GM12878 (cell line): Measurements from ENCODE around the gene MYBPC1. TPM values are rescaled to one million over a fixed set of nuclear protein-coding genes. Genes with fewer than 3 reads are reported as not detected.

Experiments used
- BMI1 ChIP-seq: fragments of 450-650 bp; IDR thresholded peaks from 2 replicates; pipeline ENCODE4 v1.6.1; 2016; ENCODE audit warnings: mild to moderate bottlenecking, moderate library complexity, borderline replicate concordance
- CBFB ChIP-seq: IDR thresholded peaks from 2 replicates; pipeline ENCODE4 v1.6.1; 2016; ENCODE audit warnings: antibody characterized with exemption, low read depth
- CEBPB ChIP-seq, 2 experiments: fragments of 150-350 bp in 1 of 2; IDR thresholded peaks; 2 replicates each; pipeline ENCODE4 v1.6.1; 2012 to 2014; ENCODE audit warnings: low read depth in 2 of 2, low read length in 2 of 2, borderline replicate concordance in 1 of 2, inconsistent platforms in 1 of 2
- CHD2 ChIP-seq: IDR thresholded peaks from 2 replicates; pipeline ENCODE4 v1.6.1; 2011; ENCODE audit warnings: low read depth, low read length, improper control_type of control experiment, borderline replicate concordance
- CREB1 ChIP-seq: IDR thresholded peaks from 2 replicates; pipeline ENCODE4 v1.6.1; 2012; ENCODE audit warnings: low read depth, mild to moderate bottlenecking, inconsistent platforms
- ETV6 ChIP-seq, 2 experiments: fragments of 450-650 bp in 1 of 2; IDR thresholded peaks in 1 of 2; conservative IDR thresholded peaks in 1 of 2; 2 replicates each; pipeline ENCODE4 v1.6.1; 2014; ENCODE audit warnings: antibody characterized with exemption in 1 of 2, borderline replicate concordance in 1 of 2, low read depth in 1 of 2, mild to moderate bottlenecking in 1 of 2, moderate library complexity in 1 of 2
- FOXM1 ChIP-seq: IDR thresholded peaks from 2 replicates; pipeline ENCODE4 v1.6.1; 2012; ENCODE audit warnings: low read depth, mild to moderate bottlenecking, inconsistent platforms, low read length, moderate library complexity
- GABPA ChIP-seq: IDR thresholded peaks from 2 replicates; pipeline ENCODE4 v1.6.1; 2014; ENCODE audit warnings: antibody characterized with exemption, low read depth, mild to moderate bottlenecking, inconsistent platforms
- HCFC1 ChIP-seq: fragments of 150-350 bp; IDR thresholded peaks from 2 replicates; pipeline ENCODE4 v1.6.1; 2014; ENCODE audit warnings: low read length
- JUND ChIP-seq: IDR thresholded peaks from 2 replicates; pipeline ENCODE4 v1.6.1; 2012; ENCODE audit warnings: low read depth, mild to moderate bottlenecking, low read length, improper control_type of control experiment, moderate library complexity
- MTA2 ChIP-seq: fragments of 450-650 bp; IDR thresholded peaks from 2 replicates; pipeline ENCODE4 v1.6.1; 2016; ENCODE audit warnings: low read depth, mild to moderate bottlenecking, moderate library complexity
- NR2C2 ChIP-seq: IDR thresholded peaks from 2 replicates; pipeline ENCODE4 v1.6.1; 2011; ENCODE audit warnings: borderline replicate concordance, low read depth; ENCODE audit not compliant: control insufficient read depth, insufficient read length
- POLR2AphosphoS5 ChIP-seq: IDR thresholded peaks from 2 replicates; pipeline ENCODE4 v1.6.1; 2011; ENCODE audit warnings: mild to moderate bottlenecking, low read length, inconsistent platforms
- RB1 ChIP-seq: fragments of 450-650 bp; formaldehyde crosslinking; IDR thresholded peaks from 2 replicates; pipeline ENCODE4 v1.6.1; 2017; ENCODE audit warnings: mild to moderate bottlenecking, borderline replicate concordance
- SREBF1 ChIP-seq: IDR thresholded peaks from 2 replicates; pipeline ENCODE4 v1.6.1; 2012; ENCODE audit warnings: mild to moderate bottlenecking, low read length
- SUZ12 ChIP-seq: fragments of 200-600 bp; sonication (generic); IDR thresholded peaks from one replicate; pipeline ENCODE4 v1.6.1; 2018; ENCODE audit warnings: antibody characterized with exemption, mild to moderate bottlenecking; ENCODE audit not compliant: unreplicated experiment
- TARDBP ChIP-seq: IDR thresholded peaks from 2 replicates; pipeline ENCODE4 v1.6.1; 2016; ENCODE audit warnings: borderline replicate concordance
- TBL1XR1 ChIP-seq: IDR thresholded peaks from 2 replicates; pipeline ENCODE4 v1.6.1; 2012; ENCODE audit warnings: low read depth, low read length, improper control_type of control experiment
- TCF12 ChIP-seq: IDR thresholded peaks from 2 replicates; pipeline ENCODE4 v1.6.1; 2011; ENCODE audit warnings: low read depth, mild to moderate bottlenecking, low read length
- TCF3 ChIP-seq: IDR thresholded peaks from 2 replicates; pipeline ENCODE4 v1.6.1; 2012; ENCODE audit warnings: low read depth, mild to moderate bottlenecking, low read length, borderline replicate concordance; ENCODE audit not compliant: insufficient read depth
- ZNF217 ChIP-seq: fragments of 450-650 bp; IDR thresholded peaks from 2 replicates; pipeline ENCODE4 v1.6.1; 2017; ENCODE audit warnings: antibody characterized with exemption, mild to moderate bottlenecking
- ZNF622 ChIP-seq: fragments of 450-650 bp; IDR thresholded peaks from 2 replicates; pipeline ENCODE4 v1.6.1; 2017; ENCODE audit warnings: mild to moderate bottlenecking, inconsistent platforms
- polyA plus RNA-seq, 11 experiments: library from polyadenylated mRNA; depleted of rRNA in 4 of 11; unstranded in 6 of 11; stranded (reverse) in 5 of 11; fragments of >200 nt; fragmentation: Nextera tagmentation in 4 of 11; fragmentation: Illumina TruSeq in 1 of 11; extraction: Ambion mirVana in 4 of 11; extraction: Trizol in 1 of 11; gene quantifications; 1 replicate in 1 of 11; 2 replicates in 10 of 11; pipeline versions ENCODE4 v1.2.1 to v1.2.3, GENCODE V29; 2011 to 2016; ENCODE audit warnings: inconsistent platforms in 2 of 11, missing spikeins in 2 of 11, low read depth in 1 of 11
- total RNA-seq, 4 experiments: library from RNA; depleted of rRNA in 3 of 4; stranded (reverse); fragments of >200 nt in 3 of 4; fragmentation: Illumina TruSeq in 1 of 4; extraction: Trizol in 1 of 4; gene quantifications; 2 replicates each; pipeline versions ENCODE4 v1.2.1 to v1.2.3, GENCODE V29; 2013 to 2021
- TF ChIP-seq, protein P1 (sequence below): IDR thresholded peaks from 2 replicates; pipeline ENCODE4 v1.6.1; 2012; ENCODE audit warnings: low read depth, low read length, improper control_type of control experiment
- TF ChIP-seq, protein P2 (sequence below): IDR thresholded peaks from 2 replicates; pipeline ENCODE4 v1.6.1; 2012; ENCODE audit warnings: low read depth, low read length, improper control_type of control experiment
- TF ChIP-seq, protein P3 (sequence below): fragments of 450-650 bp; IDR thresholded peaks from 2 replicates; pipeline ENCODE4 v1.6.1; 2017; ENCODE audit warnings: mild to moderate bottlenecking
- TF ChIP-seq, protein P4 (sequence below): IDR thresholded peaks from 2 replicates; pipeline ENCODE4 v1.6.1; 2011; ENCODE audit warnings: mild to moderate bottlenecking, low read depth, low read length, moderate library complexity; ENCODE audit not compliant: insufficient replicate concordance
- TF ChIP-seq, protein P5 (sequence below): fragments of 450-650 bp; IDR thresholded peaks from 2 replicates; pipeline ENCODE4 v1.6.1; 2017; ENCODE audit warnings: low read depth, mild to moderate bottlenecking, moderate library complexity

MYBPC1 gene
- total and polyA plus RNA-seq, 10 of the 15 experiments (the other 5 are each of a cell fraction or from before 2014, with no cell fraction given): not detected

DNA sequence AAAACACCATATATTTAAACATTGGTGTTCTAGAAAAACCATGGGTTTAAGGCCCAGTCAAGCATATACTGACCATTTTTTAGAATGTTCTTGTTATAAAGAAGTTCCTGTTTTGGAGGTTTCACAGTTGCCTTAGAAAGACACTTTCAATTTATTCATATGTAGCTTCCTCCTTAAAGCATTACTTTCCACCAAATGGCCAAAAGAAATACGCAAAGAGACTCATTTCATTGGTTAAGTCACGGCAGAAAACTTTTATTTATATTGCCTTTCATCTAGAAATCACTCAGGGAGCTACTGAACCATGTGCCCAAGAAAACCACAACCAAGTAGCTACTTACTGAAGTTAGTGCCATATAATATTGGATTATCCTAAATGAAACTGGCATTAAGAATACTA lies 40.0 kb downstream of the MYBPC1 start (continued):
- TF ChIP-seq, protein P1, sequence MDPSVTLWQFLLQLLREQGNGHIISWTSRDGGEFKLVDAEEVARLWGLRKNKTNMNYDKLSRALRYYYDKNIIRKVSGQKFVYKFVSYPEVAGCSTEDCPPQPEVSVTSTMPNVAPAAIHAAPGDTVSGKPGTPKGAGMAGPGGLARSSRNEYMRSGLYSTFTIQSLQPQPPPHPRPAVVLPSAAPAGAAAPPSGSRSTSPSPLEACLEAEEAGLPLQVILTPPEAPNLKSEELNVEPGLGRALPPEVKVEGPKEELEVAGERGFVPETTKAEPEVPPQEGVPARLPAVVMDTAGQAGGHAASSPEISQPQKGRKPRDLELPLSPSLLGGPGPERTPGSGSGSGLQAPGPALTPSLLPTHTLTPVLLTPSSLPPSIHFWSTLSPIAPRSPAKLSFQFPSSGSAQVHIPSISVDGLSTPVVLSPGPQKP: no peak
- no peak for TF ChIP-seq RB1
- TF ChIP-seq ETV6 (conservative IDR thresholded peaks at IDR 0.05 in 1 of 2, IDR thresholded peaks at IDR 0.05 in 1 of 2; ENCODE audit: borderline replicate concordance in 1 of 2, low read depth in 1 of 2): peak in 1 of 2 experiments; percentile 86; a peak in 2 of 4 replicates
- TF ChIP-seq, protein P2, sequence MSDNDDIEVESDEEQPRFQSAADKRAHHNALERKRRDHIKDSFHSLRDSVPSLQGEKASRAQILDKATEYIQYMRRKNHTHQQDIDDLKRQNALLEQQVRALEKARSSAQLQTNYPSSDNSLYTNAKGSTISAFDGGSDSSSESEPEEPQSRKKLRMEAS: no peak
- TF ChIP-seq, protein P3, sequence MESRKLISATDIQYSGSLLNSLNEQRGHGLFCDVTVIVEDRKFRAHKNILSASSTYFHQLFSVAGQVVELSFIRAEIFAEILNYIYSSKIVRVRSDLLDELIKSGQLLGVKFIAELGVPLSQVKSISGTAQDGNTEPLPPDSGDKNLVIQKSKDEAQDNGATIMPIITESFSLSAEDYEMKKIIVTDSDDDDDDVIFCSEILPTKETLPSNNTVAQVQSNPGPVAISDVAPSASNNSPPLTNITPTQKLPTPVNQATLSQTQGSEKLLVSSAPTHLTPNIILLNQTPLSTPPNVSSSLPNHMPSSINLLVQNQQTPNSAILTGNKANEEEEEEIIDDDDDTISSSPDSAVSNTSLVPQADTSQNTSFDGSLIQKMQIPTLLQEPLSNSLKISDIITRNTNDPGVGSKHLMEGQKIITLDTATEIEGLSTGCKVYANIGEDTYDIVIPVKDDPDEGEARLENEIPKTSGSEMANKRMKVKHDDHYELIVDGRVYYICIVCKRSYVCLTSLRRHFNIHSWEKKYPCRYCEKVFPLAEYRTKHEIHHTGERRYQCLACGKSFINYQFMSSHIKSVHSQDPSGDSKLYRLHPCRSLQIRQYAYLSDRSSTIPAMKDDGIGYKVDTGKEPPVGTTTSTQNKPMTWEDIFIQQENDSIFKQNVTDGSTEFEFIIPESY: no peak
- peak; percentile 92 for TF ChIP-seq FOXM1
- no peak for TF ChIP-seq HCFC1
- no peak for TF ChIP-seq SREBF1
- TF ChIP-seq ZNF622: no peak
- TF ChIP-seq, protein P4, sequence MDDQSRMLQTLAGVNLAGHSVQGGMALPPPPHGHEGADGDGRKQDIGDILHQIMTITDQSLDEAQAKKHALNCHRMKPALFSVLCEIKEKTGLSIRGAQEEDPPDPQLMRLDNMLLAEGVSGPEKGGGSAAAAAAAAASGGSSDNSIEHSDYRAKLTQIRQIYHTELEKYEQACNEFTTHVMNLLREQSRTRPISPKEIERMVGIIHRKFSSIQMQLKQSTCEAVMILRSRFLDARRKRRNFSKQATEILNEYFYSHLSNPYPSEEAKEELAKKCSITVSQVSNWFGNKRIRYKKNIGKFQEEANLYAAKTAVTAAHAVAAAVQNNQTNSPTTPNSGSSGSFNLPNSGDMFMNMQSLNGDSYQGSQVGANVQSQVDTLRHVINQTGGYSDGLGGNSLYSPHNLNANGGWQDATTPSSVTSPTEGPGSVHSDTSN: peak; percentile 18
- TF ChIP-seq TBL1XR1: 0 out of 2 replicates have a peak, but pooled peaks have one; percentile 35
- TF ChIP-seq ZNF217: peak; percentile 96
- TF ChIP-seq CEBPB (IDR thresholded peaks at IDR 0.05; ENCODE audit: borderline replicate concordance in 1 of 2, low read depth in 2 of 2, low read length in 2 of 2): peak in 1 of 2 experiments; percentile 72; a peak in 1 of 4 replicates
- TF ChIP-seq CREB1: peak; percentile 41; the same call in 1 of the 2 replicates
- no peak for TF ChIP-seq NR2C2
- no peak for TF ChIP-seq POLR2AphosphoS5
- TF ChIP-seq GABPA: 0 out of 2 replicates have a peak, but pooled peaks have one; percentile 46
- peak; percentile 95 for TF ChIP-seq MTA2
- no peak for TF ChIP-seq SUZ12
- no peak for TF ChIP-seq CHD2
- TF ChIP-seq, protein P5, sequence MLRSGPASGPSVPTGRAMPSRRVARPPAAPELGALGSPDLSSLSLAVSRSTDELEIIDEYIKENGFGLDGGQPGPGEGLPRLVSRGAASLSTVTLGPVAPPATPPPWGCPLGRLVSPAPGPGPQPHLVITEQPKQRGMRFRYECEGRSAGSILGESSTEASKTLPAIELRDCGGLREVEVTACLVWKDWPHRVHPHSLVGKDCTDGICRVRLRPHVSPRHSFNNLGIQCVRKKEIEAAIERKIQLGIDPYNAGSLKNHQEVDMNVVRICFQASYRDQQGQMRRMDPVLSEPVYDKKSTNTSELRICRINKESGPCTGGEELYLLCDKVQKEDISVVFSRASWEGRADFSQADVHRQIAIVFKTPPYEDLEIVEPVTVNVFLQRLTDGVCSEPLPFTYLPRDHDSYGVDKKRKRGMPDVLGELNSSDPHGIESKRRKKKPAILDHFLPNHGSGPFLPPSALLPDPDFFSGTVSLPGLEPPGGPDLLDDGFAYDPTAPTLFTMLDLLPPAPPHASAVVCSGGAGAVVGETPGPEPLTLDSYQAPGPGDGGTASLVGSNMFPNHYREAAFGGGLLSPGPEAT: peak; percentile 56; the same call in 1 of the 2 replicates
- TF ChIP-seq CBFB: peak; percentile 90
- TF ChIP-seq TCF3: 0 out of 2 replicates have a peak, but pooled peaks have one; percentile 43
- TF ChIP-seq TCF12: 0 out of 2 replicates have a peak, but pooled peaks have one; percentile 11
- no peak for TF ChIP-seq JUND
- TF ChIP-seq TARDBP: no peak
- TF ChIP-seq BMI1: peak; percentile 65
